Renal cortex interstitium (tissue), 11 donors: ENCODE results near the gene LAMC3. TPM values are rescaled to one million over a fixed set of nuclear protein-coding genes. Genes with fewer than 3 reads are reported as not detected.

ENCODE experiments used
- DNase-seq, 11 donors: peaks; one replicate each; pipeline ENCODE4 v3.0.0-alpha.2; 2013; ENCODE audit warnings: low read depth in 9 of 11, low spot score in 4 of 11; ENCODE audit errors: extremely low read depth in 1 of 11
- polyA plus RNA-seq, 3 donors: library from polyadenylated mRNA; unstranded; fragments of 120-200 nt; gene quantifications; one replicate each; pipeline ENCODE4 v1.2.1, GENCODE V29; 2013; ENCODE audit not compliant: insufficient read length in 3 of 3

The LAMC3 gene
- polyA plus RNA-seq, 3 donors: 28.4 to 36.7 (median 28.7) TPM

- no peak for DNase-seq
Measured at GRCh38 chr9:130988905-130989304, 20.1 kb upstream of the LAMC3 start.

- no peak for DNase-seq
Measured at GRCh38 chr9:130989391-130989790, 19.6 kb upstream of the LAMC3 start.

- no peak for DNase-seq
Measured at GRCh38 chr9:130989891-130990290, 19.1 kb upstream of the LAMC3 start.

DNA sequence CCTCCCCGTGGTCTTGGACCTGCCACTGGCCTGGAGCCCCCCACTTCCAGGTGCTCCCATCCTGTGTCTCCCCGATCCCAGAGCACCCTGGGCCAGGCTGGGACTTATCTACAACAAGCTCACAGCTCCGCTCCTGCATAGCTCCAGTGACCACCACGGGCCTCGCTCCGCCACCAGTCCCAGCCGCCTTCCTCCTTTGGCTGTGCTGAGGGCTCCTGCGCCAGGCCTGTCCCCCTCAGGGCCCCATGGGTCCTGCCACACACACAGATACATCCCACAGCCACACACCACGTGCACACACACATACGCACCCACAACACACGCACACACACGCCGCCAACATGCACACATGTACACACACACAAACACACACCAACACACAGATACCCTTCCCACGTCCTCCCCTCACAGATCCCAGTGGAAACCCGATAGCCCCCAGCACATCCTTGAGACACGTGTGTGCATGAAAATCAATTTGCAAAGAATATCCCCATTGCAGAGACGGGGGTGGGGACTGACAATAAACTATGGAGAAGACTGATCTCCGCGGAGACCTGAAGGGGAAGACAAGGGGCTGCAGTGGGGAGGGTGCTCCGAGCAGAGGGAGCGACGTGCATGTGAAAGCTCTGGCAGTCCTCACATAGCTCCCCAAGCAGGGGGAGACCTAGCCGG, 18.5 kb upstream of the LAMC3 start:
- DNase-seq: no peak

GRCh38 chr9:130990978-130991777, 17.8 kb upstream of the LAMC3 start:
- no peak for DNase-seq

DNA sequence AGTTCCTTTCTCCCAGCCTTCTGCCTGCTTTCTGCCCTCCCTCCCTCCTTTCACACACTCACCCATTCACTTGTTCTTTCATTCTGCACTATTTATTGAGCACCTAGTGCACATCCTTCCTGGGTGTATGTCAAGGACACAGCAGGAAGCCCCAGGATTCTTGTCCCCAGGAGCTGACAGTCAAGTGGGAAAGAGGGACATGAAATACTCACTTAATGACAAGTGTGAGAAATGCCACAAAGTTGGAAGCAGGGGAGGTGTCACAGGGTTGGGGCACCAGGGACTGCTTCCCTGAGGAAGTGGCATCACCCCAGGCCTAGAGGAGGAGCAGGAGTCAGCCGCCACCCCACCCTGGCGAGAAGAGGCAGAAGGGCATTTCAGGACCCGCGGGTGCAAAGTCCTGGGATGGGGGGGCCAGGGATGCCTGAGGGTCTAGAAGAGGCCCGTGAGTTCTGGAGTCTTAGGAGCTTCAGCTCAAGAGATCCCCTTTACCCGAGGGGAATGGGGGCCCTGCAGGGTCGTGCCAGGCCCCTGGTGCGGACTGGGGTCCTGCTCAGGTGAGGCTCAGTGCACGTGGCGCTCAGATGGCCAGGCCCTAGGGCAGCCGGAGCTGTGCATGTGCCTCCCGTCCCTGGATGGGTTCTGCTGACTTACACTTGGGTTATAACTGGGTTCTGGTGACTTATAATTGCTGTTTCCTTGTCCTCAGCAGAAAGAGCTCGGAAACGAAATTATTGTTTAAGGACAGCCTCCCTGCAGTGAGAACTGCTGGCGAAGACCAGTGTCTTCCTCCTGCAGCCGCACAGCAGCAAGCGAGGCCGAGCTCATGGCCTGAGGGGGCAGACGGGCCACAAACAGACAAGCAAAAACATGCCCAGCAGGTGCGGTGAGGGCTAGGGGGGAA, 16.9 kb upstream of the LAMC3 start:
- no peak for DNase-seq

- no peak for DNase-seq
Measured at GRCh38 chr9:130992682-130993032, 16.3 kb upstream of the LAMC3 start.

- no peak for DNase-seq
Measured at GRCh38 chr9:130993303-130994030, 15.5 kb upstream of the LAMC3 start.

- DNase-seq: no peak
Measured at GRCh38 chr9:130994135-130995085, 14.6 kb upstream of the LAMC3 start.

GRCh38 chr9:130995086-130996011, 13.6 kb upstream of the LAMC3 start:
- DNase-seq: no peak

DNA sequence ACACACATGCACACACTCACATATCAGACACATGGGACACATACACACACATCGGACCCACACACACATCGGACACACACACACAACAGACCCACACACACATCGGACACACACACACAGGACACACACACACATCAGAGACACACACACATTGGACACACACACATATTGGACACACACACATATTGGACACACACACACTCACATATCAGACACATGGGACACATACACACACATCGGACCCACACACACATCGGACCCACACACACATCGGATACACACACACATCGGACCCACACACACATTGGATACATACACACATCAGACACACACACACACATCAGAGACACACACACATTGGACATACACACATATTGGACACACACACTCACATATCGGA, 12.8 kb upstream of the LAMC3 start:
- DNase-seq: no peak

- no peak for DNase-seq
Measured at GRCh38 chr9:130996676-130997394, 12.1 kb upstream of the LAMC3 start.

GRCh38 chr9:130997395-130997684, 11.6 kb upstream of the LAMC3 start:
- DNase-seq: no peak

GRCh38 chr9:130997925-130998596, 10.9 kb upstream of the LAMC3 start:
- DNase-seq: peak in 1 of 11 donors; percentile 72

GRCh38 chr9:130998597-130999244, 10.3 kb upstream of the LAMC3 start:
- DNase-seq: no peak

GRCh38 chr9:130999245-130999623, 9.7 kb upstream of the LAMC3 start:
- no peak for DNase-seq
